Measurements from ENCODE around the gene GREB1. TPM values are rescaled to one million over a fixed set of nuclear protein-coding genes. Genes with fewer than 3 reads are reported as not detected.

GREB1 gene
- total and polyA plus RNA-seq, 2 of the 13 experiments (the other 11 are each of a cell fraction or from before 2014, with no cell fraction given), result 31.3 to 61.2 TPM

DNA sequence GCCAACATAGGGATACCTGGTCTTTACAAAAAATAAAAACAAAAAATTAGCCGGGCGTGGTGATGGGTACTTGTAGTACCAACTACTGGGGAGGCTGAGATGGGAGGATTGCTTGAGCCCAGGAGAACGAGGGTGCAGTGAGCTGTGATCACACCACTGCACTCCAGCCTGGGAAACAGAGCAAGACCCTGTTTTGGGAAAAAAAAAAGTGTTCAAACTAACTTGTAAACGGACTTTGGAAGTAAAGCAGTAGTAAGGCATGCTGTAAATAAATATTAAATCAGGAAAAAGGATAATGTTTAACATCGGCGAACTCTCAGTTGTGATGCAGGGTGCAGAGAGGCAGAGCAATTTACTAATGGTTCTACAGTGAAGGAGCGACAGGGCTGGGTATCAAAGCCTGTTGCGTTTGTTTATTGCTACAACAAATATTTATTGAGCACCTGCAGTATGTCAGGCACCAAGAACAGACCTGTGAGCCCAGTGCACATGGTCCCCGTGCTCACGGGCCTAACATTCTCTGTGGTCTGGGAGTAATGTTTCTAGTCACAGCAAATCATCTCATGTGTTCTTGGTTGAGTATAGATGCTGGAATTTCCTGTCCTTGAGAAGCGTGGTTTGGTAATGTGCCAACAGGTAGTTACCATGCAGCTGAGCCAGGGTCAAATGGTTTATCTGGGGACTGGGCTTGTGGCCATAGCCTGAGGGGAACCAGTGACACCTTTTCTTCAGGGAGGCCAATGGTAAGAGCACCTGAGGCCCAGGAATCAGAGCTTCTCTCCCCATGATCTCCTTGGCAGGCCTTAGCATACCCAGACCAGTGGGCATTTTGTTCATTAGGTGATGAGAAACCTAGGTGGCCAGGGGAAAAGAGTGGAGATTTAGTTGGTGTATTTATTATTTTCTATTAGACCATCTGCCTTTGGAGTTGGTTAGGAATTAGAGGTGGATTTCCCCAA, 27.9 kb upstream of the GREB1 start (continued):
- TF ChIP-seq HDAC1 (CRISPR knock-in tag; IDR thresholded peaks at IDR 0.05), result peak; percentile 87
- peak; percentile 44; the same call in 1 of the 2 replicates for TF ChIP-seq CEBPB (IDR thresholded peaks at IDR 0.05; ENCODE audit: borderline replicate concordance, low read depth, low read length)
- peak; percentile 93 for TF ChIP-seq KDM6A (CRISPR knock-in tag; IDR thresholded peaks at IDR 0.05; ENCODE audit: low read depth)
- no peak; the same call in 1 of the 2 replicates for TF ChIP-seq ZMAT3 (CRISPR knock-in tag; conservative IDR thresholded peaks at IDR 0.05)
- TF ChIP-seq ZNF839 (CRISPR knock-in tag; IDR thresholded peaks at IDR 0.05; ENCODE audit: borderline replicate concordance), result peak; percentile 38; the same call in 1 of the 2 replicates
- peak; percentile 85 for TF ChIP-seq ZEB1 (IDR thresholded peaks at IDR 0.05; ENCODE audit: insufficient replicate concordance, low read depth)
- TF ChIP-seq ATRX (CRISPR knock-in tag; IDR thresholded peaks at IDR 0.05; ENCODE audit: borderline replicate concordance), result no peak
- TF ChIP-seq HOXA7 (CRISPR knock-in tag; IDR thresholded peaks at IDR 0.05), result no peak
- TF ChIP-seq RCOR2 (CRISPR knock-in tag; IDR thresholded peaks at IDR 0.05), result peak; percentile 65
- TF ChIP-seq, protein P1, sequence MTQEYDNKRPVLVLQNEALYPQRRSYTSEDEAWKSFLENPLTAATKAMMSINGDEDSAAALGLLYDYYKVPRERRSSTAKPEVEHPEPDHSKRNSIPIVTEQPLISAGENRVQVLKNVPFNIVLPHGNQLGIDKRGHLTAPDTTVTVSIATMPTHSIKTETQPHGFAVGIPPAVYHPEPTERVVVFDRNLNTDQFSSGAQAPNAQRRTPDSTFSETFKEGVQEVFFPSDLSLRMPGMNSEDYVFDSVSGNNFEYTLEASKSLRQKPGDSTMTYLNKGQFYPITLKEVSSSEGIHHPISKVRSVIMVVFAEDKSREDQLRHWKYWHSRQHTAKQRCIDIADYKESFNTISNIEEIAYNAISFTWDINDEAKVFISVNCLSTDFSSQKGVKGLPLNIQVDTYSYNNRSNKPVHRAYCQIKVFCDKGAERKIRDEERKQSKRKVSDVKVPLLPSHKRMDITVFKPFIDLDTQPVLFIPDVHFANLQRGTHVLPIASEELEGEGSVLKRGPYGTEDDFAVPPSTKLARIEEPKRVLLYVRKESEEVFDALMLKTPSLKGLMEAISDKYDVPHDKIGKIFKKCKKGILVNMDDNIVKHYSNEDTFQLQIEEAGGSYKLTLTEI (CRISPR knock-in tag; conservative IDR thresholded peaks at IDR 0.05), result no peak
- TF ChIP-seq KDM1A (CRISPR knock-in tag; IDR thresholded peaks at IDR 0.05), result peak; percentile 78
- TF ChIP-seq, protein P2, sequence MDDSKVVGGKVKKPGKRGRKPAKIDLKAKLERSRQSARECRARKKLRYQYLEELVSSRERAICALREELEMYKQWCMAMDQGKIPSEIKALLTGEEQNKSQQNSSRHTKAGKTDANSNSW (CRISPR knock-in tag; IDR thresholded peaks at IDR 0.05; ENCODE audit: borderline replicate concordance), result no peak
- TF ChIP-seq, protein P3, sequence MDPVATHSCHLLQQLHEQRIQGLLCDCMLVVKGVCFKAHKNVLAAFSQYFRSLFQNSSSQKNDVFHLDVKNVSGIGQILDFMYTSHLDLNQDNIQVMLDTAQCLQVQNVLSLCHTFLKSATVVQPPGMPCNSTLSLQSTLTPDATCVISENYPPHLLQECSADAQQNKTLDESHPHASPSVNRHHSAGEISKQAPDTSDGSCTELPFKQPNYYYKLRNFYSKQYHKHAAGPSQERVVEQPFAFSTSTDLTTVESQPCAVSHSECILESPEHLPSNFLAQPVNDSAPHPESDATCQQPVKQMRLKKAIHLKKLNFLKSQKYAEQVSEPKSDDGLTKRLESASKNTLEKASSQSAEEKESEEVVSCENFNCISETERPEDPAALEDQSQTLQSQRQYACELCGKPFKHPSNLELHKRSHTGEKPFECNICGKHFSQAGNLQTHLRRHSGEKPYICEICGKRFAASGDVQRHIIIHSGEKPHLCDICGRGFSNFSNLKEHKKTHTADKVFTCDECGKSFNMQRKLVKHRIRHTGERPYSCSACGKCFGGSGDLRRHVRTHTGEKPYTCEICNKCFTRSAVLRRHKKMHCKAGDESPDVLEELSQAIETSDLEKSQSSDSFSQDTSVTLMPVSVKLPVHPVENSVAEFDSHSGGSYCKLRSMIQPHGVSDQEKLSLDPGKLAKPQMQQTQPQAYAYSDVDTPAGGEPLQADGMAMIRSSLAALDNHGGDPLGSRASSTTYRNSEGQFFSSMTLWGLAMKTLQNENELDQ (CRISPR knock-in tag; IDR thresholded peaks at IDR 0.05; ENCODE audit: borderline replicate concordance), result no peak
- TF ChIP-seq, protein P4, sequence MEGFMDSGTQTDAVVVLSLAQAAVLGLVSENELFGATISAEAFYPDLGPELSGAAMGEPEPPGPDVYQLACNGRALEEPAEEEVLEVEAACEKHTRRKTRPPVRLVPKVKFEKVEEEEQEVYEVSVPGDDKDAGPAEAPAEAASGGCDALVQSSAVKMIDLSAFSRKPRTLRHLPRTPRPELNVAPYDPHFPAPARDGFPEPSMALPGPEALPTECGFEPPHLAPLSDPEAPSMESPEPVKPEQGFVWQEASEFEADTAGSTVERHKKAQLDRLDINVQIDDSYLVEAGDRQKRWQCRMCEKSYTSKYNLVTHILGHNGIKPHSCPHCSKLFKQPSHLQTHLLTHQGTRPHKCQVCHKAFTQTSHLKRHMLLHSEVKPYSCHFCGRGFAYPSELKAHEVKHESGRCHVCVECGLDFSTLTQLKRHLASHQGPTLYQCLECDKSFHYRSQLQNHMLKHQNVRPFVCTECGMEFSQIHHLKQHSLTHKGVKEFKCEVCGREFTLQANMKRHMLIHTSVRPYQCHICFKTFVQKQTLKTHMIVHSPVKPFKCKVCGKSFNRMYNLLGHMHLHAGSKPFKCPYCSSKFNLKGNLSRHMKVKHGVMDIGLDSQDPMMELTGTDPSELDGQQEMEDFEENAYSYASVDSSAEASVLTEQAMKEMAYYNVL (CRISPR knock-in tag; IDR thresholded peaks at IDR 0.05; ENCODE audit: borderline replicate concordance), result no peak; the same call in none of the 2 replicates
- peak; percentile 15; the same call in 1 of the 2 replicates for TF ChIP-seq ZSCAN31 (CRISPR knock-in tag; IDR thresholded peaks at IDR 0.05; ENCODE audit: low read depth)
- TF ChIP-seq TBL1XR1 (IDR thresholded peaks at IDR 0.05; ENCODE audit: borderline replicate concordance, low read length, partially characterized antibody), result peak; percentile 20
- peak; percentile 91 for TF ChIP-seq MEF2D (CRISPR knock-in tag; IDR thresholded peaks at IDR 0.05)
- peak; percentile 92 for TF ChIP-seq SAFB2 (CRISPR knock-in tag; IDR thresholded peaks at IDR 0.05; ENCODE audit: borderline replicate concordance, low read depth)
- no peak for TF ChIP-seq SNRNP70 (IDR thresholded peaks at IDR 0.05; ENCODE audit: low read depth, low read length)
- peak; percentile 87 for TF ChIP-seq ETV5 (CRISPR knock-in tag; IDR thresholded peaks at IDR 0.05; ENCODE audit: borderline replicate concordance)
- peak; percentile 84; the same call in 1 of the 2 replicates for TF ChIP-seq KAT7 (CRISPR knock-in tag; IDR thresholded peaks at IDR 0.05; ENCODE audit: borderline replicate concordance)
- TF ChIP-seq ZNF34 (CRISPR knock-in tag; IDR thresholded peaks at IDR 0.05; ENCODE audit: borderline replicate concordance), result peak; percentile 79; the same call in 1 of the 2 replicates

All from HepG2 (cell line).